T follicular helper cell (primary cell): ENCODE data around the gene GALR2.

ENCODE experiments used
- DNase-seq: peaks from one replicate; pipeline ENCODE4 v3.0.0-alpha.2; 2020; ENCODE audit warnings: low read depth

The GALR2 gene

DNA sequence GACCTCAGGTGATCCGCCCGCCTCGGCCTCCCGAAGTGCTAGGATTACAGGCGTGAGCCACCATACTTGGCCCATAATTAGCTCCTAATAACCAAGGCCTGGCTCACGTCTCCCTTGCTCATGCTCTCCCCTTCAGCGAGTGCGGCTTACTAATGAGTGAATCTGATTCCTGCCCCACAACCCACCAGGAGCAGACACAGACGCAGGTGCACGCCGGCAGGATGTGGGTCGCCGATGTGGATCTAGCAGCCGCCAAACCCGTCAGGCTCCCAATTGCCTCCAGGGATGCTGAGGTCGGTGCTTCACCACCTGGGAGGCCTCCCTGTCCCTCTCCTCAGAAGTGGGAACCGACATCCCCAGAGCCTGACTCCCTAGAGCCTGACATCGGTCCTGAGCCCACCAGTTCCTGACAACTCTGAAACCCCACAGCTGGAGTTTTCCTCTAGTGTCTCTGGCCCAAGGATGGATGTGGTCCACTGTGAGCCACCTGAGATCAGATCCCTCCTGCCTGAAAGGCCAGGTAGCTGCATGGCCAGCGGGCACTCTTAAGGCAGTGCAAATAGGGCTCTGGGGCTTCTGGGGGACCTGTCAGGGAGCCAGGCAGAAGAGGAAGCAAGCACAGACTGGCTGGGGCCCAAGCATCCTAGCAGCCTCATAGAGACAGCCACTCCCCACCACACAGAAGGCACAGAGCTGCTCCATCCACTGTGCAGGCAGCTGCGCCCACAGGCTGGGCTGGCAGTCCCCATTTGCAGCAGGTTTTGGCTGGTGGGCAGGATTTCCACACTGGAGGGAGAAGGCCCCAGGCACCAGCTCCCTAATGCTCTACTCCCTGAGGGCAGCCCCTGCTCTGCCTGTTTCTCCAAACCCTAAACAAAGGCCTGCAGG lies 18.2 kb downstream of the GALR2 start:
- DNase-seq, result no peak

GRCh38 chr17:76094046-76094445 lies 19.5 kb downstream of the GALR2 start:
- no peak for DNase-seq

DNA sequence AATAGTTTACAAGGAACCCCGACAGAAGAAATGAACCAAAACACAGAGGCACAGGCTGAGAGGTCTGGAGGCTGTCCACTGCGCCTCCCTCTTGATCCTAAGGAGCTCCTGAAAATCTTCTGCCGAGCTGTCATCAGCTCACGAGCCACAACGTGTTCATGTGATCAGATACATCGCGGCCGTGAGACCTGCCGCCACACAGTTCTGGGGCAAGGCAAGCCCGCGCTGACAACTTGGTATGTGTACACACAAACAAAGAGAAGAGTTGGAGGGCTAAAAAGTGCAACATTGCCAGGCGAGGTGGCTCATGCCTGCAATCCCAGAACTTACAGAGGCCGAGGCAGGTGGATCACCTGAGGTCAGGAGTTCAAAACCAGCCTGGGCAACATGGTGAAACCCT lies 21.4 kb downstream of the GALR2 start:
- no peak for DNase-seq

- DNase-seq, result no peak
These were observed 23.2 kb downstream of the GALR2 start for GRCh38 chr17:76097716-76098295.

DNA sequence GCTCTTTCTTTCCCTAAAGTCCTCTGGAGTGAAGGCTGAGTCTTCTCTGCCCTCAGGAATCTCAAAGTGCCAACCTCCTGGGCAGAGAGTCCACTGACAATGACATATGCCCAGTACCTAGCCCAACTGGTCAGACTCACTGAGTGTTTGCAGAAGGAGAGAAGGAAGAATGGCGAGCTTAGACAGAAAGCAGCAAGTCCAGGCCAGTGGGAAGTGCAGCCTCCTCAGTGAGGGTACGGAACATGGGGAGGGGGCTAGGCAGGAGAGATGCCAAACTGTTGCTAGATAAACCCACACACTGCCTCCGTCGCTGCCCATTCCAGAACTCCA lies 28.3 kb downstream of the GALR2 start:
- no peak for DNase-seq

DNA sequence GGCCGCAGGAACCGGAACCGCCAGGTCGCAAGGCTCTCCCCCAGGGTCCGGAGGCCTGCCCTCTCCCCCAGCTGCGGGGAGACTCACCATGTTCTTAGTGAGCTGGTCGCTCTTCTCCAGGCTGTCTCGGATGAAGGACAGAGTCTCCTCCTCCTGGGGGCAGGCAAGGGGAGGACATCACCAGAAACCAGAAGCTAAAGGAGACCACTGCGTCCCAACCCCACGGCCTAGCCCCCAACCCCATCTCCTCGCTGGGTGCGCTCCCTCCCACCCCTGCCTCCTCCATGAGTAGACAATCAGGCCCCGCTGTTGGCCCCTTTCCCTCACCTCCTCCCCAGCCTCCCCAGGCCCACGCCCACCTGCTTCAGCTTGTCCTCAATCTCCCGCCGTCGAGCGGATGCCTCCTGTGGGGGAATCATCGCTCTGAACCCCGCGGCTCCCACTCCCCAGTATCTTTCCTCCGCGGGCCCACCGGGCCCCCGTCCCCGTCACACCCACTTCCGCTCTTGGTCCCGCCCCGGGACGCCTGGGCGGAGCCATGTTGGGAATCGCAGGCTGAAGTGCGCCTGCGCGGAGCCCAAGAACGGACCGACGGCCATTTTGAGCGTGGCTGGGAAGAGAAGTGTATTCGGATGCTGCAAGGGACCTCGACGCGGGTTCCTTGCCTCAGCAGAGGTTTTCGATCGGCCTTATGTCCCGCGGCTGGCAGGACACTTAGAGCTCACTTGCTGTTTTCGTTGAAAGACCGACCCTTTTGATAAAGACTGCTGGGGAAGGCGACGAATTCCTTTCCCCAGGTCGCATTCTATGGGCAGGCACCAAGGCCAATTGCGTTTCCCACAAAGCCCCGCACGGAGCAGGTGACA lies 28.9 kb downstream of the GALR2 start, which contains the start of gene EXOC7:
Gene EXOC7 (minus strand): TSS at position 514 of the 866 bp plus-strand sequence. CDS start 95 bp downstream, at position 419.
- DNase-seq, result peak; percentile 89

DNA sequence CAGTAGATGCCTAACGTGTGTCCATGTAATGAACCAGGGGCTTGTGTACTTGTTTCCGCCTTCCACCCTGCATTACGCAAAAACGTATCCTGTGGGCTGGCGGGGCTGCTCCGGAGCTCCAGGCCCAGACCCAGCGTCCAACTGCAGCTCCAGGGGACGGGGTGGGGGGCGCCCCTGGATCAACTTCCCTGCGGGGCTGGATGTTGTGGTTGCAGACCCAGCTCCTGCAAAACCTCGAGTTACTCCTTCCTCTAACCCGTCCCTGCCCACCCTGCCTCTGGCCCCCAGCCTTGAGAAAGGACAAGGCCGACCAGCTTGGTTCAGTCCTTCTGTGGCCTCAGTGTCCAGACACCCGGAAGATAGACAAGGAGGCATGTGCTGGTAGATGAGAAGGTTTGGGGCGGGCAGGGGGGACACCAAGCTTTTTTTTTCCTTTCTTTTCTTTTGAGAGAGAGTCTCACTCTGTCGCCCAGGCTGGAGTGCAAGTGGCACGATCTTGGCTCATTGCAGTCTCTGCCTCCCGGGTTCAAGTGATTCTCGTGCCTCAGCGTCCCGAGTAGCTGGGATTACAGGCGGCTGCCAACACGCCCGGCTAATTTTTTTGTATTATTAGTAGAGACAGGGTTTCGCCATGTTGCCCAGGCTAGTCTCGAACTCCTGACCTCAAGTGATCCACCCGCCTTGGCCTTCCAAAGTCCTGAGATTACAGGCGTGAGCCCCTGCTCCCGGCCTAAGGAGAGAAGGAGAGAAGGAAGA lies 29.7 kb downstream of the GALR2 start:
- no peak for DNase-seq

- no peak for DNase-seq
These were observed 30.3 kb downstream of the GALR2 start for GRCh38 chr17:76104896-76105231.

GRCh38 chr17:76106703-76107102 lies 32.1 kb downstream of the GALR2 start:
- no peak for DNase-seq

DNA sequence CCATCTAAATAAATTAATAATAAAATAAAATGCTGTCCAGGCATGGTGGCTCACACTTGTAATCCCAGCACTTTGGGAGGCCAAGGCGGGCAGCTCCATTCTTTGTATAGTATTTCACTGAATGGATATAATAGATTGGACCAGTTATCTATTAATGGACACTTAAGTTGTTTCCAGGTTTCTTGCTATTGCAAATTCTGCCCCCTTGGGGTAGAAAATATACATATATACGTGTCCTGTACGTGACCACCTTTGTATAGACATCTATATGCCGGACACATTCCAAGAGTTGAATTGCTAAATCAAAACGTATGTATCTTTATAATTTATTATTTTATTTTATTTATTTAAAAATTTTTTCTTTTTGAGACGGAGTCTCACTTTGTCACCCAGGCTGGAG lies 32.9 kb downstream of the GALR2 start:
- no peak for DNase-seq

- no peak for DNase-seq
These were observed 37.4 kb downstream of the GALR2 start for GRCh38 chr17:76111956-76112355.

DNA sequence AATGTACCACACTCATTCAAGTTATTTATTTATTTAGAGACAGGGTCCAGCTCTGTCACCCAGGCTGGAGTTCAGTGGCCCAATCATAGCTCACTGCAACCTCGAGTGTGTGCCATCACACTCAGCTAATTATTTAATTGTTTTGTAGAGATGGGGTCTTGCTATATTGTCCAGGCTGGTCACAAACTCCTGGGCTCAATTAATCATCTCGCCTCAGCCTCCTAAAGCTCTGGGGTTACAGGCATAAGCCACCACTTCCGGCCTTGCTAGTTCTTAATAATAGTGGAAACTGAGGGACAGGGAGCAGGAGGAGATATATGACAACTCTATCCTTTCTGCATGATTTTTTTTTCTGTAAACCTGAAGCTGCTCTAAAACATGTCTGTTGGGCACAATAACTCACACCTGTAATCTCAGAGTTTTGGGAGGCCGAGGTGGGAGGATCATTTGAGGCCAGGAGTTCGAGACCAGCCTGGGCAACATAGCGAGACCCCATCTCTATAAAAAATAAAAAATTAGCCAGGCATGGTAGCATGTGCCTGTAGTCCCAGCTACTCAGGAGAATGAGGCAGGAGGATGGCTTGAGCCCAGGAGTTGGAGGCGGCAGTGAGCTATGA lies 40.7 kb downstream of the GALR2 start:
- no peak for DNase-seq

DNA sequence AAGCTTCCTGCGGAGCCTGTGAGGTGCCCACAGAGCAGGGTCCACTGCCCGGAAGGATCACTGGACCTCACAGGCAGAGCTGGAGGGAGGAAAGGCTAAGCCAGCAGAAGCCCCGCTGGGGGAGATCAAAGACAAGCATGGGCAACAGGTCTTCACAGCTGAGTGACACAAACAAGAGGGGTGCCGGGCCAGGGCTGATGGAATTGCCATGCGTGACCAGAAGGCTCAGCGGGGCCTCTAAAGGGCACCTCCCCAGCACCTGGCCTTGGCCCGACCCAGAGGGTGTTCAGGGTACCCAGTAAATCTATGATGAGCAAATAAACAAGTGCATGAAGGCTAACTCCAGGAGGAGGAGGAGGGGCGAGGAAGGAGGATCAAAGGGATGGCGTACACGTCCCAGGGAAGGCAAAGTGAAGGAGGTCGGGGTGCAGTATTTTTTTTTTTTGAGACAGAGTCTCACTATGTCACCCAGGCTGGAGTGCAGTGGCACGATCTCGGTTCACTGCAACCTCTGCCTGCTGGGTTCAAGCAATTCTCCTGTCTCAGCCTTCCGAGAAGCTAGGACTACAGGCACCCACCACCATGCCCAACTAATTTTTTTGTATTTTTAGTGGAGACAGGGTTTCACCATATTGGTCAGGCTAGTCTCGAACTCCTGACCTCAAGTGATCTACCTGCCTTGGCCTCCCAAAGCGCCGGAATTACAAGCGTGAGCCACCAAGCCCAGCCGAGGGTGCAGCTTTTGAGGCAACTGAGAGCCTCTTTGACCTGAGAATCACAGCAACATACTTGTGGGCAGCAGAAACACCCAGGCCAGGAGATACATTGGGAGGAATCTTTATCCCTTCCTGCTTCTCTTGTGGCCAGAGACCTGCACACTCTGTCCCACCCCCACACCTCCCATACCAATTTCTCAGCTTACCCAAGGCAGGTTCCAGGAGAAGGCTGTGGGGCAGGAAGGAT lies 45.1 kb downstream of the GALR2 start:
- DNase-seq, result no peak

GRCh38 chr17:76120658-76121008 lies 46.1 kb downstream of the GALR2 start:
- no peak for DNase-seq

DNA sequence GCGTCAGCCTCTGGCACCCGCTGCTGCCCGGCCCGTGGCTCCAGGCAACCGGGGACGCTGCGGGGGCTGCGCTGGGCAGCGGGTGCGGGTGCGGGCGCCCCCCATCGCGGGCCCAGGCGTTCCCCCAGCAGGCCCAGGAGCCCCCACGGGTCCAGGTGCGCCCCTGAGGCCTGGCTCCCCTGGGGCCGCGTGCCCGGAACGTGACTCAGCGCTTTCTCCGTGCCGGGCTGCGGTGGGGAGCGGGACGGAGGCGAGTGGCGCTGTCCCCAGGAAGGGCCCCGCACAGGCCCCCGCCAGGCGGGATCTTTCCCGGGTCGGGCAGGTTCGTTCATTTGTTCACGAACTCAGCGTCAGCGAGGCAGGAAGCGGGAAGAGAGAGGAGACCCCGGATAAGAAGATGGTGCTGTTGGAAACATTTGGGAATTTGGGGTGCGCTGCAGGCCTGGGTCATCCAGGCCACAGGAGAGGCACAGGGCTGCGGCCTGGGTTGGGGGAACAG lies 47.4 kb downstream of the GALR2 start:
- no peak for DNase-seq

DNA sequence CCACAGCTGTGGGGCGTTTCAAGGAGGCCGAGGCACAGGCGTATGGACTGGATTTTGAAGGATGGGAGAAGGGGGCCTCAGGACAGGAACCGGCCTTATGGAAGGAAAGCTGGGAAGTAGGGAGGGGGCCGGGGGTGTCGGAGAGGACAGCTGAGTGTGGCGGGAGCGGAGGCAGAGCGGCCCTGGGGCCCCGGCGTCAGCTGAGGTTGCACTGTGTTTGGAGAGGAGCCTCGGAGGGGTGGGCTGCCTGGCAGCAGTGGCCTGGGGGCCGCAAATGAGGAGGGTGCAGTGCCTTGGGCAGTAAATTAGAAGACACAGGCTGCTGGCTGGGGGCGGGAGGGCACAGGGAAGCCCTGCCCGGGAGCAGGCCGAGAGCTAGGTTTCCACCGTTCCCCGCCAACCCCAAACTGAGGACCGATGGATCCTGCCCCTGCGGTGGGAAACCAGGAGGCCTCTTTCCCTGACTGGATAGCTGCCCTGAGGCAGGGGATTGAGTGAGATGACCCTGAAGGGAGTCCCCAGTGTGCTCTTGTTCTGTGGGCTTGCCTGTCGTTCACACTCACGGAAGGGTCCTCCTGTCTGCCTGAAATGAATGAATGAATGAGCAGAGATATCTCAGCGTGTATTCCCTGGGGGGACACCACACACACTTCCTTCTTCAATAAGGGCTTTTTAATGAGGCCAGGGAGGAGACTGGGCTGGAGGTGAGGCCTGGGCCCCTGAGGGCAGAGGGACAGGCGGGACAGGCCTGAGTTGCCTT lies 48.0 kb downstream of the GALR2 start:
- DNase-seq, result no peak

- no peak for DNase-seq
These were observed 48.6 kb downstream of the GALR2 start for GRCh38 chr17:76123191-76123499.

DNA sequence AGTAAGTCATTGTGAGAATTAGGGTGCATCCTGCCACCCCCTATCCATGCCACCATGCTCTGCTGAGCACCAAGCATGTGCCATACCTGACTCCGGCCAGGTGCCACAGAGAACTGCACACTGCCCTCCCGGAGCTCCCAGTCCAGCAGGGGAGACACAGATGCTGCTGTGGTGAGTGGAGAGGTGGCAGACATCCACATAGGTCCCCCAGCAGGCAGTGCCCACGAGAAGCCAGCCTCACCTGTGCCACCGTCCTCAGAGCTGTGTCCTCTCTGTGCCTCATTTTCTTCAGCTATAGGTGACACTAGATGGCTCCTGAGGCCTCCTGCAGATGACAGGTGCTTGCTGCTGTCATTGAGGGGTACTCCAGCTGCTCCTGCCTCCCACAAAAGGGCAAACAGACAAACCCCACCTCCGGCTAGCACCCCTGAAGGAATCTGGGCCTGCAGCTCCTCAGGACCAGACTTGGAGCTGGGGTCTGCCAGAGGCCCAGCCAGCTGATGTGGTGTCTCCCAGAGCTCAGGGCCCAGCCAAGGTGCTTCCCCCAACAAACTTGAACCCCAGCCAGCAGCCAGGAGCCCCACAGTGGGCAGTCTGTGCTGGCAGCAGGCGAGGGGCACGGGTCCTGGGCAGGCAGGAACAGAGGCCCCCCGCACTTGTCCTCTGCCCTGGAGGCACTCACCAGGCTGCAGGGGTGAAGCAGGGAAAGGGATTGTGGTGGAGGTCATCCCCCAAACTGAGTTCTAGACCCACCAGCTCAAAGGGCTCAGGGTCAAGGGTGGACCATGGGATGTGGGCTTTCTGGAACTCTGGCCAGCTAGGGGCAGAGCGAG lies 49.4 kb downstream of the GALR2 start:
- no peak for DNase-seq
